Measurements from ENCODE around the gene DDX18. TPM values are rescaled to one million over a fixed set of nuclear protein-coding genes. Genes with fewer than 3 reads are reported as not detected.
"Not testable (repeated sequence)": the region's sequence is repeated elsewhere in the genome, so short reads cannot be mapped to it uniquely, and the experiment has no call there.

DDX18 gene
- polyA plus RNA-seq, 1 donor = 54.1 TPM

DNA sequence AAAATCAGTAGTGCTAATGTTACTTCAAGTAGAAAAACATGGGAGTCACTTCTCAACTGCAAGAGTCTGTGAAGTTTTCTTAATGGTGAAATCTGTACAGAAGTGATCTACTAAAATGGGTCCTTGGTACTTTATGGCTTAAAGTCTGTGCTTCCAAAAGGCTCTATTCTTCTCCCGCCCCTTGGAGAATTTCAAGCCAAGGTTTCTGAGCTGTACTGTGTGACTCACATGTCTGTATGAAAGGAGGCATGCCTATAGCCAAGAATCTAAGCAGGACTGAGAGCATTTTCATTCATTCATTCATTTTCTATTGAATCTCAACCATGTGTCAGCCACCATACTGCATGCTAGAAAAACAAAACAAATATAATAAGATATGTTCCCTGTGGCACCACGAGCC, 19.8 kb upstream of the DDX18 start:
- Histone ChIP-seq H3K27ac (ENCODE audit: low read length) (no peak overlapping the region), H3K36me3 (ENCODE audit: control insufficient read depth, insufficient read depth, low read length) (no peaks in the 10 kb centered on the region), H3K27me3 (ENCODE audit: control insufficient read depth, insufficient read depth, low read length) (no peaks in the 10 kb centered on the region), H3K9me3 (ENCODE audit: control insufficient read depth, low read depth, low read length) (no peaks in the 10 kb centered on the region), H3K4me1 (ENCODE audit: control insufficient read depth, insufficient read depth, low read length) (no peaks in the 10 kb centered on the region), H3K4me3 (ENCODE audit: low read length) (no peak overlapping the region)
- WGBS (ENCODE audit: insufficient coverage, low lambda C conversion rate) = no CpG with 5 or more reads among the region's 2 CpGs
- DNase-seq = no peak

DNA sequence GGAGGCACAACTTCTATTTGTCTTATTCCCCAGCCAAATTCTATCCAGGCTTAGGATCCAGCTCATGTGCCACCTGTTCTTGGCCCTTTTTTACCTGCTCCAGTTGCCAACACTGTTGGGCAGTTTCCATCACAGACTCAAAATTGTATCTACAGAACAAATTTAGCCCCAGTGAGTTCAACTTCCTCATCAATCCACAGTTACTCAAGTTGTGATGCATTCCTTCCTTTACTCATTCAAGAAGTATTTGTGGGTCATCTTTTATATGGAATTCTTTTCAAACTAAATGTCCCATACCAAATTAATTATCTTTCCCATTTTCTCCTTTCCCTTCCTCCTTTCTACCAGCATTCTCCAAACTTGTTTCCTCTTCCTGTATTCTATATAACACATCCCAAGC, 12.7 kb upstream of the DDX18 start:
- Histone ChIP-seq H3K4me1 (ENCODE audit: control insufficient read depth, insufficient read depth, low read length) (no peaks in the 10 kb centered on the region), H3K27me3 (ENCODE audit: control insufficient read depth, insufficient read depth, low read length) (peaks cover 2% of the 10 kb centered on the region), H3K9me3 (ENCODE audit: control insufficient read depth, low read depth, low read length) (no peaks in the 10 kb centered on the region), H3K4me3 (ENCODE audit: low read length) (no peak overlapping the region), H3K27ac (ENCODE audit: low read length) (no peak overlapping the region), H3K36me3 (ENCODE audit: control insufficient read depth, insufficient read depth, low read length) (no peaks in the 10 kb centered on the region)
- no peak for DNase-seq

DNA sequence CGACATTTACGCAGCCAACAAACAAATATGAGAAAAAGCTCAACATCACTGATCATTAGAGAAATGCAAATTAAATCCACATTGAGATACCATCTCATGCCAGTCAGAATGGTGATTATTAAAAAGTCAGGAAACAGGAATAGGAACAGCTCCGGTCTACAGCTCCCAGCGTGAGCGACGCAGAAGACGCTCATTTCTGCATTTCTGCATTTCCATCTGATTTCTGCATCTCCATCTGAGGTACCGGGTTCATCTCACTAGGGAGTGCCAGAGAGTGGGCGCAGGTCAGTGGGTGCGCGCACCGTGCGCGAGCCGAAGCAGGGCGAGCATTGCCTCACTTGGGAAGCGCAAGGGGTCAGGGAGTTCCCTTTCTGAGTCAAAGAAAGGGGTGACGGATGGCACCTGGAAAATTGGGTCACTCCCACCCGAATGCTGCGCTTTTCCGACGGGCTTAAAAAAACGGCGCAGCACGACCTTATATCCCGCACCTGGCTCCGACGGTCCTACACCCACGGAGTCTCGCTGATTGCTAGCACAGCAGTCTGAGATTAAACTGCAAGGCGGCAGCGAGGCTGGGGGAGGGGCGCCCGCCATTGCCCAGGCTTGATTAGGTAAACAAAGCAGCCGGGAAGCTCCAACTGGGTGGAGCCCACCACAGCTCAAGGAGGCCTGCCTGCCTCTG, 10.7 kb upstream of the DDX18 start:
- WGBS (ENCODE audit: insufficient coverage, low lambda C conversion rate) = no CpG with 5 or more reads among the region's 35 CpGs
- H3K9me3 ChIP-seq (ENCODE audit: control insufficient read depth, low read depth, low read length); H3K36me3 ChIP-seq (ENCODE audit: control insufficient read depth, insufficient read depth, low read length); H3K4me1 ChIP-seq (ENCODE audit: control insufficient read depth, insufficient read depth, low read length); H3K4me3 ChIP-seq (ENCODE audit: low read length); H3K27me3 ChIP-seq (ENCODE audit: control insufficient read depth, insufficient read depth, low read length); H3K27ac ChIP-seq (ENCODE audit: low read length); DNase-seq: not testable (repeated sequence)

DNA sequence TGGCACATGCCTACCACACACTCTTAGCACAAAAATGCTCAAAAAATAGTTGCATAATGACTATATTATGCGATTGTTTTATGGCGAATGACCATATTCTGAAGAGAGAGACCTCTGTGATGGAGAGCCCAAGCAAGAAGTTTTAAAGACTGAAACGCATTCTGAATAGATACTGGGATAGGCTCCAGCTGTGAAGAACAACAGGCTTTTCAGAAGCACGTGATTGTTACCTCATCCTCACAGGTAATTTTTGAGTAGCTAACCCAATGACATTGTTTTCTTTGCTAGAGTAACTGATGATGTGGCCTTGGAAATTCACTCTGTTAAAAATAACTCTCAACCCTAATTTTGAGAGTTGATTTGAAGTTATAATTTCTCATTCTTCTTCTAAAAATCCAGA, 2.0 kb upstream of the DDX18 start:
- no peaks in the 10 kb centered on the region for H3K27me3 ChIP-seq (ENCODE audit: control insufficient read depth, insufficient read depth, low read length)
- H3K4me3 ChIP-seq (ENCODE audit: low read length) = no peak overlapping the region
- WGBS (ENCODE audit: insufficient coverage, low lambda C conversion rate) = 100% methylated on average over 1 of the region's 4 CpGs
- H3K27ac ChIP-seq (ENCODE audit: low read length) = no peak overlapping the region
- peaks cover 2% of the 10 kb centered on the region for H3K36me3 ChIP-seq (ENCODE audit: control insufficient read depth, insufficient read depth, low read length)
- H3K4me1 ChIP-seq (ENCODE audit: control insufficient read depth, insufficient read depth, low read length) = no peaks in the 10 kb centered on the region
- no peaks in the 10 kb centered on the region for H3K9me3 ChIP-seq (ENCODE audit: control insufficient read depth, low read depth, low read length)
- DNase-seq = no peak

DNA sequence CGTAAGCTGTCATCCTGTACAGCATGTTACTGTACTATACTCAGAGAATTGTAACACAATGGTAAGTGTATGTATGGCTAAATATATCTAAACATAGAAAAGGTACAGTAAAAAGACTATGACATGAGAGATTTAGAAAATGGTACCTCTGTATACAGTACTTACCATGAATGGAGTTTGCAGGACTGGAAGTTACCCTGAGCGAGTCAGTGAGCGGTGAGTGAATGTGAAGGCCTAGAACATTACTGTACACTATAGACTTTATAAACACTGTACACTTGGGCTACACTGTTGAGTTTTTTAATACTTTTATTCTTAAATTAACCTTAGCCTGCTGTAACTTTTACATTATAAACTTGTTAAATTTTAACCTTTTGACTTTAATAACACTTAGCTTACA, 1.5 kb downstream of the DDX18 start:
- no CpG with 5 or more reads among the region's 3 CpGs for WGBS (ENCODE audit: insufficient coverage, low lambda C conversion rate)
- H3K27me3 ChIP-seq (ENCODE audit: control insufficient read depth, insufficient read depth, low read length) = no peaks in the 10 kb centered on the region
- H3K27ac ChIP-seq (ENCODE audit: low read length) = no peak overlapping the region
- no peaks in the 10 kb centered on the region for H3K9me3 ChIP-seq (ENCODE audit: control insufficient read depth, low read depth, low read length)
- H3K4me3 ChIP-seq (ENCODE audit: low read length) = peak overlapping the region; percentile 99
- peaks cover 30% of the 10 kb centered on the region for H3K36me3 ChIP-seq (ENCODE audit: control insufficient read depth, insufficient read depth, low read length)
- DNase-seq = no peak
- no peaks in the 10 kb centered on the region for H3K4me1 ChIP-seq (ENCODE audit: control insufficient read depth, insufficient read depth, low read length)

DNA sequence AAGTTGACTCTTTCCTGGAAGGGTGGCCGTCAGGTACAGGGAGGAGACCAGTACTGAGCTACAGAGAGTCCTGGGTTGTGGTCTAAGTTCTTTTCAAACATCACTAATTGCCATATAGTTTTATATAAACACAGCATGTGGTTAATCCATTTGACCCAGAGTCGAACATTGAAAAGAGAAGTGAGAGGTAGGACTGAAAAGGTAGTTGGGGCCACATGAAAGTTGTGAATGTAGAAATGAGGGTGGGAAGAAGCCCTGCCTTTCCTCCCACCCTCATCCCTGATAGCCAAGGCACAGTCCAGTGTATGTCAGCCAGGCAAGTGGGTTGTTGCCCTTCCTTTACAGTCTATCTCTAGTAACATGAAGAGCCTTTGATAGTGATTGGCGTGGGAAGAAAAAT, 4.4 kb downstream of the DDX18 start:
- no peaks in the 10 kb centered on the region for H3K9me3 ChIP-seq (ENCODE audit: control insufficient read depth, low read depth, low read length)
- no peak overlapping the region for H3K27ac ChIP-seq (ENCODE audit: low read length)
- peaks cover 53% of the 10 kb centered on the region for H3K36me3 ChIP-seq (ENCODE audit: control insufficient read depth, insufficient read depth, low read length)
- 100% methylated on average over 1 of the region's 3 CpGs for WGBS (ENCODE audit: insufficient coverage, low lambda C conversion rate)
- no peak overlapping the region for H3K4me3 ChIP-seq (ENCODE audit: low read length)
- no peaks in the 10 kb centered on the region for H3K4me1 ChIP-seq (ENCODE audit: control insufficient read depth, insufficient read depth, low read length)
- no peak for DNase-seq
- H3K27me3 ChIP-seq (ENCODE audit: control insufficient read depth, insufficient read depth, low read length) = no peaks in the 10 kb centered on the region

DNA sequence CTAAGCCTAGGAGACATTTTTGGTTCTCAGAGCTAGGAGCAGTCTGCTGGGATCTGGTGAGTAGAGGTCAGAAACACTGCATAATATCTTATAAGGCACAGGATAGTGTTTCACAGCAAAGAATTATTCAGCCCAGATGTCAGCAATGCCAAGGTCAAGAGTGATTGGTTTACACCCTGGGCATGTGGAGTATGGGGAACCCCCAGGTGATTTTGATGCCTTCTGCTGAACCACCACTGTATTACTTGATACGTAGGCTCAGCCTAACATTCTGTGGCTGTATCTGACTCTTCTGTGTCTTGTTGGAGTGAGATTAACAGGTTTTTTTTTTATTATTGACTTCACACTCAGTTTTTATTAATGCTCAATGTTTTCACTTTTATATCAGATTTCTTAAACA, 6.0 kb downstream of the DDX18 start:
- Histone ChIP-seq H3K9me3 (ENCODE audit: control insufficient read depth, low read depth, low read length) (no peaks in the 10 kb centered on the region), H3K27ac (ENCODE audit: low read length) (no peak overlapping the region), H3K36me3 (ENCODE audit: control insufficient read depth, insufficient read depth, low read length) (peaks cover 65% of the 10 kb centered on the region), H3K4me3 (ENCODE audit: low read length) (no peak overlapping the region), H3K27me3 (ENCODE audit: control insufficient read depth, insufficient read depth, low read length) (no peaks in the 10 kb centered on the region), H3K4me1 (ENCODE audit: control insufficient read depth, insufficient read depth, low read length) (no peaks in the 10 kb centered on the region)
- DNase-seq = no peak
- WGBS (ENCODE audit: insufficient coverage, low lambda C conversion rate) = no CpG with 5 or more reads among the region's 1 CpG

DNA sequence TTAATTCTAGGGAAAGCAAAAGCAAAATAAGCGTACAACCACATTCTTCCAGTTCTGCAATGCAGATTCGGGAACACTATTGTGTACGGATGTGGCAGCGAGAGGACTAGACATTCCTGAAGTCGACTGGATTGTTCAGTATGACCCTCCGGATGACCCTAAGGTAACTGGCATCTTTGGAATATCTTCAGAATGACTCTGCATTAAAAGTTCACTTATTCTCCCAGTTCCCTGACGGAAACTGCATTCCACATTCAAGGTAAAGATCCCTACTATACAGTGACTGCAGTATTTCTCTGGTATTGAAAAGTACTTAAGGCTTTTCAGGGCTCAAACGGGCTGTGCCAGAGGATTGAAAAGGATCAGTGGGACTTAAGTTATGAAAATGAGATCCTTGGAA, 10.9 kb downstream of the DDX18 start:
- Histone ChIP-seq H3K4me3 (ENCODE audit: low read length) (no peak overlapping the region), H3K36me3 (ENCODE audit: control insufficient read depth, insufficient read depth, low read length) (peaks cover 82% of the 10 kb centered on the region), H3K9me3 (ENCODE audit: control insufficient read depth, low read depth, low read length) (no peaks in the 10 kb centered on the region), H3K27ac (ENCODE audit: low read length) (no peak overlapping the region), H3K27me3 (ENCODE audit: control insufficient read depth, insufficient read depth, low read length) (no peaks in the 10 kb centered on the region), H3K4me1 (ENCODE audit: control insufficient read depth, insufficient read depth, low read length) (no peaks in the 10 kb centered on the region)
- DNase-seq = no peak
- 50% methylated on average over 2 of the region's 8 CpGs for WGBS (ENCODE audit: insufficient coverage, low lambda C conversion rate)

DNA sequence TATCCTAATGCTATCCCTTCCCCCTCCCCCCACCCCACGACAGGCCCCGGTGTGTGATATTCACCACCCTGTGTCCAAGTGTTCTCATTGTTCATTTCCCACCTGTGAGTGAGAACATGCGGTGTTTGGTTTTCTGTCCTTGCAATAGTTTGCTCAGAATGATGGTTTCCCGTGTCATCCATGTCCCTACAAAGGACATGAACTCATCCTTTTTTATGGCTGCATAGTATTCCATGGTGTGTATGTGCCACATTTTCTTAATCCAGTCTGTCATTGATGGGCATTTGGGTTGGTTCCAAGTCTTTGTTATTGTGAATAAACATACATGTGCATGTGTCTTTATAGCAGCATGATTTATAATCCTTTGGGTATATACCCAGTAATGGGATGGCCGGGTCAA, 13.0 kb downstream of the DDX18 start:
- DNase-seq; H3K9me3 ChIP-seq (ENCODE audit: control insufficient read depth, low read depth, low read length); H3K27me3 ChIP-seq (ENCODE audit: control insufficient read depth, insufficient read depth, low read length); H3K27ac ChIP-seq (ENCODE audit: low read length); H3K4me3 ChIP-seq (ENCODE audit: low read length); H3K4me1 ChIP-seq (ENCODE audit: control insufficient read depth, insufficient read depth, low read length): not testable (repeated sequence)
- WGBS (ENCODE audit: insufficient coverage, low lambda C conversion rate) = no CpG with 5 or more reads among the region's 5 CpGs
- peaks cover 81% of the 10 kb centered on the region for H3K36me3 ChIP-seq (ENCODE audit: control insufficient read depth, insufficient read depth, low read length)

DNA sequence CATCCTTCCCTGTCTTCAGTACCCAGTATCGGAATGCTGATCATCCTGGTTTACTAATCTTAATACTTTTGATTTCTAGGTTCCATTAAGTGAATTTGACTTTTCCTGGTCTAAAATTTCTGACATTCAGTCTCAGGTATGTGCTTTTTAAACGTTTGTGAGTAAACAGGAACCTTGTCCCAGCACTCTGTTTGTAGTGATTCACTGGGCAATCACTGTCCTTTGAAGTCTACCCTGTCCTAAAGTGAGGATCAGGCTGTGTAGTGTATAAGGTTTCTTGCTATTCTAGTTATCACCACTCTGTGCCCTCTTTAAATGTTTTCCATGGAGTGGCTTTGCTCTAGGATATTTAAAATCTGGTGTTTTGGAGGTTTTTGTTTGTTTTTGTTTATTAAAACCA, 14.4 kb downstream of the DDX18 start:
- H3K36me3 ChIP-seq (ENCODE audit: control insufficient read depth, insufficient read depth, low read length) = peaks cover 83% of the 10 kb centered on the region
- WGBS (ENCODE audit: insufficient coverage, low lambda C conversion rate) = no CpG with 5 or more reads among the region's 2 CpGs
- H3K27ac ChIP-seq (ENCODE audit: low read length) = no peak overlapping the region
- no peak overlapping the region for H3K4me3 ChIP-seq (ENCODE audit: low read length)
- no peak for DNase-seq
- H3K4me1 ChIP-seq (ENCODE audit: control insufficient read depth, insufficient read depth, low read length) = no peaks in the 10 kb centered on the region
- no peaks in the 10 kb centered on the region for H3K9me3 ChIP-seq (ENCODE audit: control insufficient read depth, low read depth, low read length)
- no peaks in the 10 kb centered on the region for H3K27me3 ChIP-seq (ENCODE audit: control insufficient read depth, insufficient read depth, low read length)

DNA sequence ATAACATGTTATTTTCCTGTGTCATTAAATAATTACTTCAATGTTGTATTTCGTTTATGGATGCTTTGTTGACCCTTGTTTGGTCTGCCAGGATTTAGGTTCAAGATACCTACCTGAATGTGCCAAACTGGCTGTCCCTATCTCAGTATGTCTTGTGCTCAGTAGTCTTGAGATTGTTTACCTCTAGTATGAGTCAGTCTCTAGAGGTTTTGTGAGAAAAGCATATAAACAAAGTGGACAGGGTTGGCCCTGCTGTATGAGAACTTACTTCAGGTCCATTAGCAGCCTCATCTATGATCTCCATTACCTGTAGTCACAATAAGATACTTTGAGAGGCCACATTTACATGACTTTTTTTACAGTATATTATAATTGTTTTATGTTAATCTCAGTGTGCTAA, 17.8 kb downstream of the DDX18 start:
- Histone ChIP-seq H3K36me3 (ENCODE audit: control insufficient read depth, insufficient read depth, low read length) (peaks cover 55% of the 10 kb centered on the region), H3K27me3 (ENCODE audit: control insufficient read depth, insufficient read depth, low read length) (no peaks in the 10 kb centered on the region), H3K9me3 (ENCODE audit: control insufficient read depth, low read depth, low read length) (no peaks in the 10 kb centered on the region), H3K4me3 (ENCODE audit: low read length) (no peak overlapping the region), H3K27ac (ENCODE audit: low read length) (no peak overlapping the region), H3K4me1 (ENCODE audit: control insufficient read depth, insufficient read depth, low read length) (no peaks in the 10 kb centered on the region)
- 80% methylated on average over 1 of the region's 1 CpG for WGBS (ENCODE audit: insufficient coverage, low lambda C conversion rate)
- no peak for DNase-seq
